DOHH2 (cell line): ENCODE results near the gene FAM210A.

ENCODE experiments used
- H3F3A ChIP-seq: fragments of 200-600 bp; sonication (generic), shearing (Covaris generic); 2 replicates; pipeline ENCODE4 v1.6.0; 2016; ENCODE audit warnings: antibody characterized with exemption, mild to moderate bottlenecking; ENCODE audit not compliant: control insufficient read depth, insufficient read depth
- H3K27ac ChIP-seq: fragments of 200-600 bp; sonication (generic); 2 replicates; pipeline ENCODE4 v1.5.1; 2014; ENCODE audit warnings: low read depth, mild to moderate bottlenecking, low read length, moderate library complexity
- H3K27me3 ChIP-seq: fragments of 200-600 bp; sonication (generic); 2 replicates; pipeline ENCODE4 v1.6.1; 2014; ENCODE audit warnings: mild to moderate bottlenecking, low read length, mixed read lengths; ENCODE audit not compliant: control insufficient read depth
- H3K36me3 ChIP-seq: fragments of 200-600 bp; sonication (generic); 2 replicates; pipeline ENCODE4 v1.6.1; 2014; ENCODE audit warnings: mild to moderate bottlenecking, low read length, moderate library complexity, mixed read lengths; ENCODE audit not compliant: control insufficient read depth
- H3K4me1 ChIP-seq: fragments of 200-600 bp; sonication (generic); 2 replicates; pipeline ENCODE4 v1.6.1; 2014; ENCODE audit warnings: mild to moderate bottlenecking, low read length, mixed read lengths; ENCODE audit not compliant: control insufficient read depth
- H3K4me2 ChIP-seq: fragments of 200-600 bp; sonication (generic); 2 replicates; pipeline ENCODE4 v1.6.0; 2014; ENCODE audit warnings: mild to moderate bottlenecking, low read length, moderate library complexity
- H3K4me3 ChIP-seq: fragments of 200-600 bp; sonication (generic); 2 replicates; pipeline ENCODE4 v1.5.1; 2014; ENCODE audit warnings: mild to moderate bottlenecking, low read length, mixed read lengths
- H3K79me2 ChIP-seq: fragments of 200-600 bp; sonication (generic); 2 replicates; pipeline ENCODE4 v1.6.1; 2014; ENCODE audit warnings: mild to moderate bottlenecking, low read length, mixed read lengths; ENCODE audit not compliant: control insufficient read depth
- H3K9me2 ChIP-seq: fragments of 200-600 bp; sonication (generic); replicated peaks from 2 replicates; pipeline ENCODE4 v1.6.1; 2014; ENCODE audit warnings: mild to moderate bottlenecking, low read length, mixed read lengths; ENCODE audit not compliant: control insufficient read depth
- H3K9me3 ChIP-seq: fragments of 200-600 bp; sonication (generic); 2 replicates; pipeline ENCODE4 v1.6.1; 2014; ENCODE audit warnings: antibody characterized with exemption, low read length, mixed read lengths; ENCODE audit not compliant: control insufficient read depth, insufficient read depth
- H4K20me1 ChIP-seq: fragments of 200-600 bp; sonication (generic); 2 replicates; pipeline ENCODE4 v1.6.0; 2014; ENCODE audit warnings: low read depth, mild to moderate bottlenecking, antibody characterized with exemption, low read length, moderate library complexity; ENCODE audit not compliant: control insufficient read depth, insufficient read depth
- EZH2phosphoT487 ChIP-seq: fragments of 200-600 bp; sonication (generic); IDR thresholded peaks from 2 replicates; pipeline ENCODE4 v1.6.1; 2017; ENCODE audit warnings: borderline replicate concordance, mild to moderate bottlenecking, antibody characterized with exemption, low read length, moderate library complexity, mixed read lengths
- TF ChIP-seq, protein P1 (sequence below): fragments of 200-600 bp; sonication (generic); IDR thresholded peaks from one replicate; pipeline ENCODE4 v1.5.1; 2014; ENCODE audit warnings: antibody characterized with exemption, mild to moderate bottlenecking, low read depth, low read length; ENCODE audit not compliant: poor library complexity, severe bottlenecking

The FAM210A gene

DNA sequence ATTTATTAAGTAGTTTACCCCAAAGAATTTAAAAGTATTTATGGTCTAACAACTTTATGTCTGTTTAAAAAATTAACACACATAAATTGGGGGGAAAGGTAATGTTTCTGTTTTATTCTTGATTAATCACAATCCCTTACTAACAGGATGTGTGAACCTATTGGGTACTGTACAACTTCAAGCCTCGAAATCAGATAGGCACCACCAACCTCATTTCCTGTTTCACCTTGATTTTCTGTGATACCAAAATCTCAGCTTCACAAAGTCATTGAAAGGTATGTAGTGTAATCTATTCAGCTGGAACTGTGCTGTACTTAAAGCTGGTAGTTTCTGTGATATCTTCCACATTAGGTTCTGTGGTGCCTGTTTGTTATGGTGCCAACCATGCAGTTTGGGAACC, 4.1 kb upstream of the FAM210A start:
- Histone ChIP-seq H3K4me1 (peaks cover 20% of the 10 kb centered on the region), H3K79me2 (peaks cover 72% of the 10 kb centered on the region), H3K4me2 (no peak overlapping the region), H3K4me3 (no peak overlapping the region), H3F3A (no peaks in the 10 kb centered on the region; the same call in 1 of the 2 replicates), H3K27me3 (no peaks in the 10 kb centered on the region), H3K9me3 (no peaks in the 10 kb centered on the region), H3K9me2 (no peaks in the 10 kb centered on the region), H4K20me1 (no peaks in the 10 kb centered on the region), H3K36me3 (peaks cover 48% of the 10 kb centered on the region), H3K27ac (no peak overlapping the region)
- TF ChIP-seq EZH2phosphoT487, result no peak
- TF ChIP-seq, protein P1, sequence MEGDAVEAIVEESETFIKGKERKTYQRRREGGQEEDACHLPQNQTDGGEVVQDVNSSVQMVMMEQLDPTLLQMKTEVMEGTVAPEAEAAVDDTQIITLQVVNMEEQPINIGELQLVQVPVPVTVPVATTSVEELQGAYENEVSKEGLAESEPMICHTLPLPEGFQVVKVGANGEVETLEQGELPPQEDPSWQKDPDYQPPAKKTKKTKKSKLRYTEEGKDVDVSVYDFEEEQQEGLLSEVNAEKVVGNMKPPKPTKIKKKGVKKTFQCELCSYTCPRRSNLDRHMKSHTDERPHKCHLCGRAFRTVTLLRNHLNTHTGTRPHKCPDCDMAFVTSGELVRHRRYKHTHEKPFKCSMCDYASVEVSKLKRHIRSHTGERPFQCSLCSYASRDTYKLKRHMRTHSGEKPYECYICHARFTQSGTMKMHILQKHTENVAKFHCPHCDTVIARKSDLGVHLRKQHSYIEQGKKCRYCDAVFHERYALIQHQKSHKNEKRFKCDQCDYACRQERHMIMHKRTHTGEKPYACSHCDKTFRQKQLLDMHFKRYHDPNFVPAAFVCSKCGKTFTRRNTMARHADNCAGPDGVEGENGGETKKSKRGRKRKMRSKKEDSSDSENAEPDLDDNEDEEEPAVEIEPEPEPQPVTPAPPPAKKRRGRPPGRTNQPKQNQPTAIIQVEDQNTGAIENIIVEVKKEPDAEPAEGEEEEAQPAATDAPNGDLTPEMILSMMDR, result no peak

GRCh38 chr18:13726972-13727331, 594 bp upstream of the FAM210A start:
- peaks cover 38% of the 10 kb centered on the region for H3K4me1 ChIP-seq
- no peak for TF ChIP-seq EZH2phosphoT487
- TF ChIP-seq, protein P1, result no peak
- H3K9me3 ChIP-seq, result no peaks in the 10 kb centered on the region
- peak overlapping the region; percentile 32 for H3K27ac ChIP-seq
- H3K79me2 ChIP-seq, result peaks cover 97% of the 10 kb centered on the region
- H3K4me3 ChIP-seq, result peak overlapping the region; percentile 94
- peaks cover 8% of the 10 kb centered on the region; the same call in 1 of the 2 replicates for H4K20me1 ChIP-seq
- no peaks in the 10 kb centered on the region for H3K9me2 ChIP-seq
- H3K4me2 ChIP-seq, result peak overlapping the region; percentile 92
- no peaks in the 10 kb centered on the region for H3F3A ChIP-seq
- H3K36me3 ChIP-seq, result peaks cover 39% of the 10 kb centered on the region
- no peaks in the 10 kb centered on the region for H3K27me3 ChIP-seq

- H3K27me3 ChIP-seq, result no peaks in the 10 kb centered on the region
- H3F3A ChIP-seq, result no peaks in the 10 kb centered on the region
- H3K9me2 ChIP-seq, result no peaks in the 10 kb centered on the region
- H4K20me1 ChIP-seq, result peaks cover 10% of the 10 kb centered on the region; the same call in 1 of the 2 replicates
- TF ChIP-seq, protein P1, result peak; percentile 3
- TF ChIP-seq EZH2phosphoT487, result no peak
- peaks cover 43% of the 10 kb centered on the region for H3K36me3 ChIP-seq
- H3K27ac ChIP-seq, result peak overlapping the region; percentile 32
- H3K4me3 ChIP-seq, result peak overlapping the region; percentile 94
- peak overlapping the region; percentile 92 for H3K4me2 ChIP-seq
- H3K79me2 ChIP-seq, result peaks cover 99% of the 10 kb centered on the region
- H3K4me1 ChIP-seq, result peaks cover 38% of the 10 kb centered on the region
- H3K9me3 ChIP-seq, result no peaks in the 10 kb centered on the region
Measured at GRCh38 chr18:13725566-13726231, 659 bp downstream of the FAM210A start.
